GM15510 (cell line): ENCODE data around the gene RAE1.

Experiments
- POLR2A ChIP-seq: IDR thresholded peaks from 3 replicates; pipeline ENCODE4 v1.6.1; 2011; ENCODE audit warnings: borderline replicate concordance; ENCODE audit not compliant: insufficient read length; ENCODE audit errors: extremely low read depth

RAE1 gene

GRCh38 chr20:57417830-57418780 is 67.0 kb downstream of the RAE1 start:
- TF ChIP-seq POLR2A: no peak

- no peak for TF ChIP-seq POLR2A
Observed at GRCh38 chr20:57420571-57421252, 69.7 kb downstream of the RAE1 start.

GRCh38 chr20:57421253-57422220 is 70.5 kb downstream of the RAE1 start:
- TF ChIP-seq POLR2A: no peak

GRCh38 chr20:57422254-57422653 is 71.2 kb downstream of the RAE1 start:
- TF ChIP-seq POLR2A: no peak

- TF ChIP-seq POLR2A: no peak
Observed at GRCh38 chr20:57425150-57426013, 74.3 kb downstream of the RAE1 start.

GRCh38 chr20:57426271-57426689 is 75.2 kb downstream of the RAE1 start:
- TF ChIP-seq POLR2A: no peak

- no peak for TF ChIP-seq POLR2A
Observed at GRCh38 chr20:57426831-57427230, 75.8 kb downstream of the RAE1 start.

- TF ChIP-seq POLR2A: no peak
Observed at GRCh38 chr20:57428324-57429158, 77.5 kb downstream of the RAE1 start.
